ENCODE data around the gene COL10A1.

Gene COL10A1

DNA sequence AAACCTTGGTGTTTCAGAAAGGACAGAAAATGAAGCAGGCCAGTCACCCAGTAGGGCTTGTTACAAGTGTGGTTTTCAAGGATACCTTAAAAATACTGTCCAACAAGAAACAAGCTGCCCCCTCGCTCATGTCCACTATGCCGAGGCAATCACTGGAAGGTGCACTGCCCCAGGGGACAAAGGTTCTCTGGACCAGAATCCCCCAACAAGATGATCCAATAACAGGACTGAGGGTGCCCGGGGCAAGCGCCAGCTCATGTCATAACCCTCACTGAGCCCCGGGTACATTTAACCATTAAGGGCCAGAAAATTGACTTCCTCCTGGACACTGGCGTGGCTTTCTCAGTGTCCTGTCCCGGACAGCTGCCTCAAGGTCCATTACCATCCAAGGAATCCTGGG lies 31.9 kb downstream of the COL10A1 start:
- Histone ChIP-seq H3F3A (ENCODE audit: insufficient read depth, low read length) (no peaks in the 10 kb centered on the region), H3K9me2 (ENCODE audit: low read depth, low read length) (no peaks in the 10 kb centered on the region), H3K36me3 (ENCODE audit: insufficient read depth, low read length) (no peaks in the 10 kb centered on the region), H4K20me1 (ENCODE audit: insufficient read depth, low read length) (no peaks in the 10 kb centered on the region), H3K4me1 (ENCODE audit: insufficient read depth, low read length, severe bottlenecking) (no peaks in the 10 kb centered on the region), H3K9me3 (ENCODE audit: low read length) (no peaks in the 10 kb centered on the region; the same call in 1 of the 2 replicates), H2AFZ (ENCODE audit: low read length) (no peak overlapping the region), H3K9ac (ENCODE audit: low read length) (no peak overlapping the region), H3K27ac (ENCODE audit: low read depth, low read length, poor library complexity, severe bottlenecking) (no peak overlapping the region), H3K79me2 (ENCODE audit: insufficient read depth, low read length) (no peaks in the 10 kb centered on the region), H3K4me2 (ENCODE audit: low read length) (no peak overlapping the region), H3K4me3 (ENCODE audit: low read depth, low read length, poor library complexity, severe bottlenecking) (no peak overlapping the region), H3K27me3 (ENCODE audit: insufficient read depth, low read length) (no peaks in the 10 kb centered on the region)
- no peak for TF ChIP-seq EZH2 (IDR thresholded peaks at IDR 0.05; ENCODE audit: borderline replicate concordance, low read length)
- TF ChIP-seq, protein P1, sequence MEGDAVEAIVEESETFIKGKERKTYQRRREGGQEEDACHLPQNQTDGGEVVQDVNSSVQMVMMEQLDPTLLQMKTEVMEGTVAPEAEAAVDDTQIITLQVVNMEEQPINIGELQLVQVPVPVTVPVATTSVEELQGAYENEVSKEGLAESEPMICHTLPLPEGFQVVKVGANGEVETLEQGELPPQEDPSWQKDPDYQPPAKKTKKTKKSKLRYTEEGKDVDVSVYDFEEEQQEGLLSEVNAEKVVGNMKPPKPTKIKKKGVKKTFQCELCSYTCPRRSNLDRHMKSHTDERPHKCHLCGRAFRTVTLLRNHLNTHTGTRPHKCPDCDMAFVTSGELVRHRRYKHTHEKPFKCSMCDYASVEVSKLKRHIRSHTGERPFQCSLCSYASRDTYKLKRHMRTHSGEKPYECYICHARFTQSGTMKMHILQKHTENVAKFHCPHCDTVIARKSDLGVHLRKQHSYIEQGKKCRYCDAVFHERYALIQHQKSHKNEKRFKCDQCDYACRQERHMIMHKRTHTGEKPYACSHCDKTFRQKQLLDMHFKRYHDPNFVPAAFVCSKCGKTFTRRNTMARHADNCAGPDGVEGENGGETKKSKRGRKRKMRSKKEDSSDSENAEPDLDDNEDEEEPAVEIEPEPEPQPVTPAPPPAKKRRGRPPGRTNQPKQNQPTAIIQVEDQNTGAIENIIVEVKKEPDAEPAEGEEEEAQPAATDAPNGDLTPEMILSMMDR (IDR thresholded peaks at IDR 0.05; ENCODE audit: low read length) = no peak

DNA sequence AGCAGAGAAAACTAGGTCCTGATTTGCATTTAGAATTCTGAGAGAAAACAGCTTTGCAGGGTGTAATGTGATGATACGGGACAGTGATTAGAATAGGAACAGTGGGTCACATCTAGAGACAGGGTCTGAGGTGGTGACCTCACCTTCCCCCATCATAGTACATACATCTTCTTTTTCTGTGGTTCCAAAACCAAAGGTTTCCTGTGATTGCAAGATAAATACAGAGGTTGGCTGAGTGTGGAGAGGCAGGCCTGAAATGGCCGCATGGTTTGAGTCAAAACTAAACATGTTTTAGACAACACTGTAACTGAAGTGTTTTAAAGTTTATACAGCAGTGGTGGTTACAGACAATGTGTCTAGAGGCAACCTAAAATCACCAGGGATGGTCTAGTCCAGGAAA lies 35.7 kb downstream of the COL10A1 start:
- H3K9me3 ChIP-seq (ENCODE audit: low read length) = no peaks in the 10 kb centered on the region
- TF ChIP-seq, protein P1 (IDR thresholded peaks at IDR 0.05; ENCODE audit: low read length) = no peak
- TF ChIP-seq EZH2 (IDR thresholded peaks at IDR 0.05; ENCODE audit: borderline replicate concordance, low read length) = no peak
- H3K4me3 ChIP-seq (ENCODE audit: low read depth, low read length, poor library complexity, severe bottlenecking) = no peak overlapping the region
- no peak overlapping the region for H3K27ac ChIP-seq (ENCODE audit: low read depth, low read length, poor library complexity, severe bottlenecking)
- no peak overlapping the region for H3K4me2 ChIP-seq (ENCODE audit: low read length)
- no peak overlapping the region for H2AFZ ChIP-seq (ENCODE audit: low read length)
- H4K20me1 ChIP-seq (ENCODE audit: insufficient read depth, low read length) = no peaks in the 10 kb centered on the region
- H3F3A ChIP-seq (ENCODE audit: insufficient read depth, low read length) = no peaks in the 10 kb centered on the region
- H3K4me1 ChIP-seq (ENCODE audit: insufficient read depth, low read length, severe bottlenecking) = no peaks in the 10 kb centered on the region
- H3K79me2 ChIP-seq (ENCODE audit: insufficient read depth, low read length) = no peaks in the 10 kb centered on the region
- no peak overlapping the region for H3K9ac ChIP-seq (ENCODE audit: low read length)
- no peaks in the 10 kb centered on the region for H3K36me3 ChIP-seq (ENCODE audit: insufficient read depth, low read length)
- no peaks in the 10 kb centered on the region for H3K27me3 ChIP-seq (ENCODE audit: insufficient read depth, low read length)
- no peaks in the 10 kb centered on the region for H3K9me2 ChIP-seq (ENCODE audit: low read depth, low read length)

DNA sequence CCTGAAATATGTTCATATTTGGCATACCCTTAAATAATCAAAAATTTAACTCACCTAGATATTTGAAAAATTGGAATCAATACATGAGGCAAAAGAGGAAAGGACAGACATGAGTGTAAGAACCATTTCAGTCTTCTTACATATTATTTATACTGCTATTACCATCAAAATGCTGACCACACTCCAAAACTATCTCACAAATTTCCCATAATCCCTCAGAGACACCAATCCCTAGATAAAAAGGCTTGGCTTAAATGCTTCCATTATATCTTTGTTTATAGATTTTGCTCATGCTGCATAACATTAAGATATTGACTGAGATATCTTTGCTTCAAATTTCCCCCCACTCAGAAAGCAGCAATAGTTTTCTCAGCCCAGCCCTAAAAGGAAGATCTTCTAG lies 37.0 kb downstream of the COL10A1 start:
- H3K27ac ChIP-seq (ENCODE audit: low read depth, low read length, poor library complexity, severe bottlenecking) = no peak overlapping the region
- H3K27me3 ChIP-seq (ENCODE audit: insufficient read depth, low read length) = no peaks in the 10 kb centered on the region
- H3K9me3 ChIP-seq (ENCODE audit: low read length) = no peaks in the 10 kb centered on the region
- H3K36me3 ChIP-seq (ENCODE audit: insufficient read depth, low read length) = no peaks in the 10 kb centered on the region
- H3K4me2 ChIP-seq (ENCODE audit: low read length) = no peak overlapping the region
- no peak overlapping the region for H3K4me3 ChIP-seq (ENCODE audit: low read depth, low read length, poor library complexity, severe bottlenecking)
- no peak for TF ChIP-seq EZH2 (IDR thresholded peaks at IDR 0.05; ENCODE audit: borderline replicate concordance, low read length)
- TF ChIP-seq, protein P1 (IDR thresholded peaks at IDR 0.05; ENCODE audit: low read length) = no peak
- no peak overlapping the region for H2AFZ ChIP-seq (ENCODE audit: low read length)
- H3K9ac ChIP-seq (ENCODE audit: low read length) = no peak overlapping the region
- H3F3A ChIP-seq (ENCODE audit: insufficient read depth, low read length) = no peaks in the 10 kb centered on the region
- no peaks in the 10 kb centered on the region for H4K20me1 ChIP-seq (ENCODE audit: insufficient read depth, low read length)
- H3K79me2 ChIP-seq (ENCODE audit: insufficient read depth, low read length) = no peaks in the 10 kb centered on the region
- H3K9me2 ChIP-seq (ENCODE audit: low read depth, low read length) = no peaks in the 10 kb centered on the region
- no peaks in the 10 kb centered on the region for H3K4me1 ChIP-seq (ENCODE audit: insufficient read depth, low read length, severe bottlenecking)
